Measurements from ENCODE around the gene ATP2B1.

Gene ATP2B1

DNA sequence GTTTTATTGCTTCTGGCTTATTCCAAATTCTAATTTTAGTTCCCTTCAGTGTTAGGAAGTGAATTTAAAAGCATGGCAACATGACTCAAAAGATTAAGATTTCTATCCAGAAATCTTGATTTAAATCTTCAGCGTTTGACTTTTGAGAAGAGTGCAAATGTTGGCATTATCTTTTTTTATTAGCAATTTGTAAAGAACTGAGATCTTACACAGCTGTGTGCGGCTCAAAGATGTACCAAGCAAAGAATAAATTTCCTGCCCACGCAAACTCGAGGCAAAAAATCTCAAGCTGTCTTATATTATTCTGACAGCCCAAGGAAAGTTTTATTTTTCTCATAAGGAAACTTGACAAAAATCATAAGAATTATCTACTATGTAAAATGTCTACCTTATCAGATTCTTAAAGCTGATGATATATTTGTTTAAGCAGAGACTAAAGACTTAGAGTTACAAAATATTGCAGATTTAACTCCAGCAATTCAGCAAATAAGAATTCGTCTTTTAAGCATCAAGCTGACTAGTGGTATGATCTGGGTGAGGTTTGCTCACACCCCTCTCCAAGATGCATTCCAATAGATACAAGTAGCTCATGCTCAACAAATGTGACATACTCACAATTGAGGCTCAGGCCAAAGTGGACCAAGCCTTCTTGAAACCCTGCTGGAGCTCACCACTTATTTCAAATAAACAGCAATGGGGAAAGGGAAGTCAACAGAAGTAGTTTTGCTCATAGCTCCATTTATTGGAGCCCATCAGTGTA is 135.4 kb downstream of the ATP2B1 start:
- FAIRE-seq (no peak), DNase-seq (ENCODE audit: insufficient read length) (no peak)
- TF ChIP-seq TAF1 (IDR thresholded peaks at IDR 0.05; ENCODE audit: borderline replicate concordance, low read depth, low read length) (no peak), POLR2A (IDR thresholded peaks at IDR 0.05; ENCODE audit: low read depth, low read length) (no peak)

DNA sequence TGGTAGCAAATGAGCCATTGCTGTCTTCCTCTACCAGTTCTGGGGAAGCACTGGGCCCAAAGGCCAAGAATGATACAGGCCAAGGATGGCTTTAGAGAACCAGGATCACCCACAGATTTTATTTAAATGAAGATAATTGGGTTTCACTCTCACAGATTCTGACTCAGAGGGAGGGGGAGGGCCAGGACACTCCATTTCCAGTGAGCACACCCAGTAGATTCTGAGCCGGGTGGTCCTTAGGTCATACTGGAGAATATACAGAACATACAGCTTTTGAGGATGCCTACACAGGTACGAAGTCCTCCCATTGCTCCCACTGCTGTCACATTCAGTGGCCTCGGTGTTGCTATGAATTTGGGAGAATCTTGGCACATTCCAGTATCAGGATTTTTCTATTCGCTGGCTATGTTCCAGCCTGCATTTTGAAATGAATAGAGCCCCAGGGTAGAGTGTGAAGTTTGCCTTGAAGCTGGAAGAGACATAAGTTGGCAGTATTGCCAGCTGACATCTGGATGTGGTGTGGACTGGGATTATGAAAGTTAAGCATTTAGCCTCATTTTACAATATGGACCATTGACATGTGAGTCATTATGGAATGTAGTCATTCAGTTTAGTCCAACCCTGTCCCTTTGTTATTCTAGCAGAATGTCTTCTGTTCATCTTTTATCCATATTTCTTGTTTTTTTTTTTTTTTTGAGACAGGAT is 137.0 kb downstream of the ATP2B1 start:
- TF ChIP-seq POLR2AphosphoS5 (IDR thresholded peaks at IDR 0.05; ENCODE audit: low read depth, low read length) = no peak
- FAIRE-seq (no peak), DNase-seq (ENCODE audit: insufficient read length) (no peak)

DNA sequence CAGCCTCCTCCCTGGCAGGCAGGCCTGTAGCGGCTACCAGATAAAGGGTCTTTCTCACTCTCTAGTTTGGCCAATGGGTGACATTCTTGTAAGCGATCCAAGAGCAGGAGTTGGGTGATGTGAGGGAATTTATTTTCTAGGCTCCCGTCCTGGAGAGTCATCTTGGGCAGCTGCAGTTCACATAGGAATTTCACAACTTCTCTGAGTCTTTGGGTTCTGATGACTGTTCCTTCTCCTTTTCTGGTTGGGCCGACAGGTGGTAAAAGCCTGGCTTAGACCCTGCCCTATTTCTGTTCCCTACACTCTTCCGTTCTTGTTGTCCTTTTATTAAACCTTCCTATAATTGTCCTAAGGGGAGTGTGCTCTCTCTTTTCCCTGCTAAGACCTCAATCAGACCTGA is 140.2 kb downstream of the ATP2B1 start:
- no peak for FAIRE-seq
- no peak for DNase-seq (ENCODE audit: insufficient read length)
- TF ChIP-seq POLR2A (IDR thresholded peaks at IDR 0.05; ENCODE audit: low read depth, low read length) = no peak
- TF ChIP-seq POLR2AphosphoS5 (IDR thresholded peaks at IDR 0.05; ENCODE audit: low read depth, low read length) = no peak
- no peak for TF ChIP-seq TAF1 (IDR thresholded peaks at IDR 0.05; ENCODE audit: borderline replicate concordance, low read depth, low read length)

DNA sequence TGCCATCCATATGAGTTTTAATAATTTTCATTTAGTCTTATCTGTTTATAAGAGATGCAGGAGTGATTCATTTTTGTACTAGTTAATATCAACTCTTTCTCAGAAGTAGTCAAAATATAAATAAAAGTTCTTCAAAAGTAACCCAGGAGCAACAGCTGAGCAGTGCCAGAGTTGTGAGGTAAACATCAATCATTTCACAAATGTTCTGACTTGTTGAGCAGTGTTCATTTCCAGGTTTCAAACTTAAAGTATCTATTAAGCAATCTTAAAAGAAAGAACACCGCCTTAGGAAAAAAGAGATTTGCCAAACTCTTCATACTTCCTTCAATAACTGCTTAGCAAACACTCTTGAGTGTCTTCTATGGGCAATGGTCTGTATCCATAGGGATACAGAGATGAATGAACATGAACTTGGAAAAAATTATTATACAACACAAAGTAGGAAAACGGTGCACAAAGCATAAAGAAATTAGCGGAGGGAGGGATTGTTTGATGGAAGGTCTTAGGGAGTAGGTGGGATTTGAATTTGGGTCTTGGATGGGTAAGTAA is 140.9 kb downstream of the ATP2B1 start:
- no peak for FAIRE-seq
- no peak for TF ChIP-seq TAF1 (IDR thresholded peaks at IDR 0.05; ENCODE audit: borderline replicate concordance, low read depth, low read length)
- TF ChIP-seq POLR2A (IDR thresholded peaks at IDR 0.05; ENCODE audit: low read depth, low read length) = no peak
- no peak for TF ChIP-seq POLR2AphosphoS5 (IDR thresholded peaks at IDR 0.05; ENCODE audit: low read depth, low read length)

DNA sequence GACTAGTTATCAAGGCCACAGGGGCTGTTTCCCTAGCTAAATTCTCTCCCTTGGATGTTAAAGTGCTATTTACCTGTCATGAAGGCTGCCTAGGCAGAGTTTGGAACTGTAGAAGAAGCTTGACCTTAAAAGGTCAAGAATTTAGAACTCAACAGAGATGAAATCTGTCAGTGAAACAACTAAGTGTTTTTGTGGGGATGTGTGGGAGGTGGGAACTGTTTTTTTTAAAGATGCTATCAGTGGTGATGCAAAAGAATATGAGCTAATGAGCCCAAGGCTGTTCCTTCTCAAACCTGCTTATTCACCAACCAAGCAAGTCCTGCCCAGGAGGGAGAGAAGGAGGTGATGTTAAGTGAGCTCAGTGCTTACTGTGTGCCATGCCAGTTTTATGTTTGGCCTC is 142.0 kb downstream of the ATP2B1 start:
- no peak for TF ChIP-seq POLR2A (IDR thresholded peaks at IDR 0.05; ENCODE audit: low read depth, low read length)
- TF ChIP-seq TAF1 (IDR thresholded peaks at IDR 0.05; ENCODE audit: borderline replicate concordance, low read depth, low read length) = no peak
- TF ChIP-seq POLR2AphosphoS5 (IDR thresholded peaks at IDR 0.05; ENCODE audit: low read depth, low read length) = no peak
- FAIRE-seq (no peak), DNase-seq (ENCODE audit: insufficient read length) (no peak)

More for the DNA sequence above, 140.9 kb downstream of the ATP2B1 start:
- no peak for DNase-seq (ENCODE audit: insufficient read length)

DNA sequence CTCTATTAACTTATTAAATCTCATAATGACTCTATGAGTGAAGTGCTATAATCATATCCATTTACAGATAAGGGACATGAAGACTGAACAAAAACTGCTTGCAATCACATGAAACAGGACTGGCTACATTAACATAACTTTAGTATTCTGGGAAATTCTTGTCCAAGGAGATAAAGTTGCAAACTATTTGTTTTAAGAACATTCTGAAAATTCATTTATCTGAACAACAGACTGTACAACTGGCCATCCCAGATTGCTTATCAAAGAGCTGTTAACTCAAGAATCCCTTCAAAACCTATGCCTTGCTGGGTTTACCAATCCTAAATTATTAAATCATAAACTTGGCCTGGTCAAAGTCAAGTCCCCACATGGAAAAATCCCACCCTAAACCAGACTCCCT is 143.6 kb downstream of the ATP2B1 start:
- DNase-seq (ENCODE audit: insufficient read length) (no peak), FAIRE-seq (no peak)
- no peak for TF ChIP-seq TAF1 (IDR thresholded peaks at IDR 0.05; ENCODE audit: borderline replicate concordance, low read depth, low read length)
- no peak for TF ChIP-seq POLR2A (IDR thresholded peaks at IDR 0.05; ENCODE audit: low read depth, low read length)

DNA sequence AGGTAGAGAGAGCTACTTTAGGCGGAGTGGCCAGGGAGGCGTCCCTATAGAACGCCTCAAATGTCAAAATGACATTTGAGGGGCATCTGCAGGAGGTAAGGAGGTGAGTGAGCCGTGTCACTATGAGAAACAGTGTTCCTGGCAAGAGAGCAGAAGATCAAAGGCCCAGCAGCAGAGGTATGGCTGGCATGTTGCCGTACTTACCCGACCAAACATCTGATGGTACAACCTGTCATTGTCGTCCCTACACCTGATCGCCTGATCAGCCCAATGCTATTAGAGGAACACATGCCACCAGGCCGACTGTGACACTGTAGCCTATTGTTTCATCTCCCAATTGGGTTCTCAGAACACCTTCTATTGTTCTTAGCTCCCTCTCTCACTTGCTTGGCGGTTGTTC is 148.9 kb downstream of the ATP2B1 start:
- TF ChIP-seq POLR2A (IDR thresholded peaks at IDR 0.05; ENCODE audit: low read depth, low read length) = no peak
- TF ChIP-seq POLR2AphosphoS5 (IDR thresholded peaks at IDR 0.05; ENCODE audit: low read depth, low read length) = no peak
- no peak for TF ChIP-seq TAF1 (IDR thresholded peaks at IDR 0.05; ENCODE audit: borderline replicate concordance, low read depth, low read length)
- no peak for FAIRE-seq

DNA sequence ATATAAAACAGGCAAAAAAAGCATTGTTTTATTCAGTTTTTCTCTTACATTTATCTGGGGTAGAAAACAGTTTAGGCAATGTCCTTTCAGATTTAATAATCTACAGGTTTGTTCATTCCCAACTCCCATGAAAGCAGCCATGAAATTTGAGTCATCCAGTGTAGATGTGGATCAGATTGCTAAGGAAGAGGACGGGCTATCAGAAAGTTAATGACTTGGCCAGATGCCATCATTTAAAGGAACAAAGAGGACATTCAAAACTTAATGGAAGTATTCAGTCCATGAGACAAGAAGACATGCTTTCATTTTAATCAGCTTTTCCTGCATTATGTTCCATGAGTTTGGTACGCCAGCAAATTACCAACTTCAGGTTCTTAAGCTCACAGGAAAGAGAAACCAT is 151.7 kb downstream of the ATP2B1 start:
- FAIRE-seq (no peak), DNase-seq (ENCODE audit: insufficient read length) (no peak)
- TF ChIP-seq POLR2AphosphoS5 (IDR thresholded peaks at IDR 0.05; ENCODE audit: low read depth, low read length) (no peak), TAF1 (IDR thresholded peaks at IDR 0.05; ENCODE audit: borderline replicate concordance, low read depth, low read length) (no peak), POLR2A (IDR thresholded peaks at IDR 0.05; ENCODE audit: low read depth, low read length) (no peak)

More for the DNA sequence above, 148.9 kb downstream of the ATP2B1 start:
- DNase-seq (ENCODE audit: insufficient read length) = no peak

DNA sequence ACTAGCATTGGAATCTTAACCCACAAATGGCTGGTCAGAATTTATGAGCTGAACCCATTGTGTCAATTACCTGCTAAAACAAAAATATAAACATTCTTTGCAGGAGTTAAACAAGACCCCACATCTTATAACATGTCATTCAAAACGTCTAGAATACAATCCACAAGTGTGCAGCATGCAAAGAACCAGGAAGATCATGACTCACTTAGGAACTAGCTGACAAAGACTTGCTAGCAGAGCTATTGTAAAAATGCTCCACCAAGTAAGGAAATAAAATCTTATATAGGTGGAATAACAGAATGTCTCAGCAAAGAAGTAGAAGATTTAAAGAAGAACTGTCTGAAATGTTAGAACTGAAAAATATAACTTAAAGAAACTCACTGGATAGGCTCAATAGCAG is 156.3 kb downstream of the ATP2B1 start:
- FAIRE-seq (no peak), DNase-seq (ENCODE audit: insufficient read length) (no peak)
- TF ChIP-seq POLR2A (IDR thresholded peaks at IDR 0.05; ENCODE audit: low read depth, low read length) (no peak), TAF1 (IDR thresholded peaks at IDR 0.05; ENCODE audit: borderline replicate concordance, low read depth, low read length) (no peak), POLR2AphosphoS5 (IDR thresholded peaks at IDR 0.05; ENCODE audit: low read depth, low read length) (no peak)

DNA sequence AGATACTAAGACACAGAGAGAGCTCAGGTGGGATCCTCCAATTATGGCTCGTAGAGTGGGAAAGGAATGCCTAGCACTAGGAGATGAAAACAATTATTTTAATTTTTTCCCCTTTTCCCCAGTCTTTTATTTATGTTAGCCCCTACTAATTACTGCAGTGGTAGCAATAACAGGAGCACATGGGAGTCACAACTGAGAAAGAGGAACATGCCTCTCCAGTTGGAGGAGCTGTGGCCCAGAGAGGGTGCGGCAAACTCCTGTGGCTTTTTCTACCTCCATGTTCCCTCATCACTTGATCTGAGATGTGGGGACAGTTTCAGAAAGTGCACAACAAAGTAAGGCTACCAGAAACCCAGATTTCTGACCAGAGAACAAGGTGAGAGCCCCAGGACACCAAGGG is 156.9 kb downstream of the ATP2B1 start:
- FAIRE-seq = no peak
- no peak for DNase-seq (ENCODE audit: insufficient read length)
- TF ChIP-seq POLR2A (IDR thresholded peaks at IDR 0.05; ENCODE audit: low read depth, low read length) (no peak), POLR2AphosphoS5 (IDR thresholded peaks at IDR 0.05; ENCODE audit: low read depth, low read length) (no peak), TAF1 (IDR thresholded peaks at IDR 0.05; ENCODE audit: borderline replicate concordance, low read depth, low read length) (no peak)

DNA sequence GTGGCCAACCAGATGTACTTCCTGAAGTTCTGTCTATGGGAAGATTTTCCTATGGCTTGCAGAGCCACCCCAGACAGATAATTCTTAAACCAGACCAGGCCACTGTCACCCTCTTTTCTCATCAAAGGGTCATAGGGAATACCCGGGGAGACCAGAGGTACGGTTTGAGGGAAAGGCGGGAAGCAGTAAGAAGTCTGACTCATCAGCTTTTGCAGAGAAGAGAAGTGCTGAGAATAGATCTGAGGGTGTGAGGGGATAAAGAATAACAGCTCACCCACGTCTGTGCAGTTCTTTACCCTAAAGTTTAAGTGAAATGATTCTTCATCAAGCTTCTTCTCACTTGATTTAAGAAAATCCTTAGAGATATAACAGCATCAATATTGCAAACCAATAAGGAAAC is 161.5 kb downstream of the ATP2B1 start:
- FAIRE-seq (no peak), DNase-seq (ENCODE audit: insufficient read length) (no peak)
- TF ChIP-seq POLR2AphosphoS5 (IDR thresholded peaks at IDR 0.05; ENCODE audit: low read depth, low read length) = no peak
- no peak for TF ChIP-seq POLR2A (IDR thresholded peaks at IDR 0.05; ENCODE audit: low read depth, low read length)
- TF ChIP-seq TAF1 (IDR thresholded peaks at IDR 0.05; ENCODE audit: borderline replicate concordance, low read depth, low read length) = no peak

DNA sequence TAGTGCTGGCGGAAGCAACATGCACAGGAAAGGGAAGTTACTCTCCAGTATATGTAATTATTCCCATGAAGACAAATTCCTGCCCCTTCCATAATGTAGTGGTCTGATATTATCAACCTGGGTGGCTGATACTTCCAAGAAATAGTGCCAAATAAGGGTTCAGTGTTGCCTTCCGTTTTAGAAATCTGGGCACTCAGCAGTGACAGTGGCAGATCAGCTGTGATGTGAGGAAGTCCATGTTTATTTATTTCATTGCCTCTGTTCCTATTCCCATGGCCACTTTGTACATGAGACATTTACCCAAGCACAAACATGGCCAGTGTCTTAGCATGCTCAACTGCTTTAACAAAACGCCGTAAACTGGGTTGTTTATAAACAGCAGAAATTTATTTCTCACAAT is 162.5 kb downstream of the ATP2B1 start:
- FAIRE-seq (no peak), DNase-seq (ENCODE audit: insufficient read length) (no peak)
- no peak for TF ChIP-seq TAF1 (IDR thresholded peaks at IDR 0.05; ENCODE audit: borderline replicate concordance, low read depth, low read length)

All from GM12892 (cell line).